ENCODE results near the gene PPM1H.

GRCh38 chr12:62898526-62898925 is 36.4 kb downstream of the PPM1H start:
- TF ChIP-seq CREB1 (IDR thresholded peaks at IDR 0.05; ENCODE audit: low read depth) (no peak), EGR1 (IDR thresholded peaks at IDR 0.05) (no peak)

All from Ishikawa (cell line).